GM21515 (cell line): ENCODE data around the gene NUAK1.

Source experiments
- ATAC-seq: cut with Tn5 transposase; IDR thresholded peaks from one replicate; pipeline ENCODE4 v1.9.1; 2021; ENCODE audit not compliant: unreplicated experiment

NUAK1 gene

DNA sequence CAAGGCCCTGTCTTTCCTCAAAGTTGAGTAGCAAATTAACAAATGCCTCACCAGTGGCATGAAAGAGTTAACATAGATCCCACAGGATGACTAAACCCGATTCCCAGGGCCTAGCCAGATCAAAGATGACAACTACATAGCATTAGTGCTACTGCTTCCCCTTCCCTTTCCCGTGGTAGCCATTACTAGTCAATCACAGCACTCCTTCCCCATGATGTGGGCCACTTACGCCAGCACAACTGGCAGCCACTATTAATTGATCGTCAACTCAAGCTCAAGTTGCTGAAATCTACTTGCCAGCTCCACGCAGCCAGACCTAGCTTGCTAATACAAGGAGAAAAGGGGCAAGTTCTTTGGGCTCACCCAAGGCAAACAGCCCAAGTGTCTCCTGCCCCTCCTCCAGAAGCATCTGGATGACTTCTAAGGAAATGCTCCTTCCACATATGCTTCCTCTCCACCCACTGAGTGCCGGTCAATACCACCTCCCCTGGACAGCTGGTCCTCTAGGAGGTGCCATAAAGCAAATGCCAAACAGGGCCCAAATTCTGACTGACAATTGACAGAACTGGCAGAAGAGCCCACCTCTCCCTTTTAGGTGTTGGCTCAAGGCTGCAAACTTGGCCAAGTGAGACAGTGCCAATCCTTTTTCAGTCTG lies 72.6 kb downstream of the NUAK1 start:
- ATAC-seq, result no peak

GRCh38 chr12:106065506-106065905 lies 73.2 kb downstream of the NUAK1 start:
- no peak for ATAC-seq

- ATAC-seq, result no peak
Measured at GRCh38 chr12:106064721-106065021, 74.1 kb downstream of the NUAK1 start.

- no peak for ATAC-seq
Measured at GRCh38 chr12:106063826-106064720, 74.7 kb downstream of the NUAK1 start.

DNA sequence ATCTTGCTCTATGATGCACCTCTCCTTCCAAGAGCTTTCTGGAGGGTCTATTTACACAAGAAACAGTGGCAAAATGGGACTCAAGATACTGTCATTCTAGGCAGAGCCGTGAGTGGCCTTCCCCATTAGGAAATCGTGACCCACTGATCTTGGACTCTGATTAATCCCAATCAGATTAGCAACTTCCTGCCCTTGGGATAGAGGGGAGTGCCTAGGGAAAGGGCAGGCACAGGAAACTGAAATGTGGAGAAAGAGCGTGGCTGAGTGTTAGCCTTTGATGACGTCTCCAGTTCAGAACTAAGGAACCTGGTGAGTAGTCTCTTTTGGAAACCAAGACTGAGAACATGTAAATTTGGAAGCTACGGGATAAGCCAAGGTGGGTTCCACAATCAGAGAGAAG lies 76.1 kb downstream of the NUAK1 start:
- ATAC-seq, result no peak

GRCh38 chr12:106058256-106059182 lies 80.2 kb downstream of the NUAK1 start:
- no peak for ATAC-seq

DNA sequence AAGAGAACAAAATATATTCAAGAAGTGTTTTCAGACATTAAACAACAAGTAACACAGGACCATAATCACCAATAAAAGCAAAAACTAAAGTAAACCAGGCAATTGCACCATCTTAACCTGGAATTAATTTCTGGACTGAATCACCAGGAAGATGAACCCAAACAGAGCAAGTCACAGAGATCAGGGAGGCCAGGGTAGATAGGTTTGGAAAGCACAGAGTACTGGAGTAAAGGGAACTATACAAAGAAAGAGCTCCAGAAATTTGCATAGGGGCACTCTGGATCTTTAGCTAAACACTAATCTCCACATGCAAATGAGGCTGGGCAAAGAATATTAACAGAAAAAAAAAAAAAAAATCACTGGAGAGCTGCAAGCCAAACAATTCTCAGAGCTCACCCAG lies 84.7 kb downstream of the NUAK1 start:
- no peak for ATAC-seq

DNA sequence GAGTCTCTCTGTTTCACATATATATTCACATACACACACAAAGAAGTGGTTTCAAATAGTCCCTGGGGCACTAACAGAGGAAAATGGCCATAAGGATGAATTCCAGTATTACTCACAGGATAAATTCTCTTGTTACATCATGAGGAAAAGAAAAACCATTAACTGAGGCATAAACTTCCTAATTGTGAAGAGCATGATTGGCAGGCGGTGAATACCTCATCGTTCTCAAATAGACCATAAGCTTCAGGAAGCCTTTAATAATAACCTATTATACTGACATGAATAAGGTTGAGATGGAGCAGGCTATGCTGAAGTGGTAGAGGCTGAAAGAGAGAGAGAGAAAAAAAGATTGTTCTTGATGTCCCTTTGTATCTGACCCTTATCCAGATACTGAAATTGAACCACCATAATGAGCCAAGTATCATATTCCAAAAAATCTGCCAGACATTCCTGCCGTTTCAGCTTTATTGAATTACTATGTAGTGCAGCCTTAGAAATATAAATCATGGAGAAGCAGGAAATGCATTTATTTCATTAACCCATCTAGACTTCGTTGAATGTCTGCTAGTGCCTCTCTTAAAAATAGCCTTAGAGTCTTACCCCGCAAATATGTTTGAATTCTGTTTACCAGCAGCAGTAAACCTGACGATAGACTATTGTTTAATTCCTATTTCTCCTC lies 86.8 kb downstream of the NUAK1 start:
- no peak for ATAC-seq

DNA sequence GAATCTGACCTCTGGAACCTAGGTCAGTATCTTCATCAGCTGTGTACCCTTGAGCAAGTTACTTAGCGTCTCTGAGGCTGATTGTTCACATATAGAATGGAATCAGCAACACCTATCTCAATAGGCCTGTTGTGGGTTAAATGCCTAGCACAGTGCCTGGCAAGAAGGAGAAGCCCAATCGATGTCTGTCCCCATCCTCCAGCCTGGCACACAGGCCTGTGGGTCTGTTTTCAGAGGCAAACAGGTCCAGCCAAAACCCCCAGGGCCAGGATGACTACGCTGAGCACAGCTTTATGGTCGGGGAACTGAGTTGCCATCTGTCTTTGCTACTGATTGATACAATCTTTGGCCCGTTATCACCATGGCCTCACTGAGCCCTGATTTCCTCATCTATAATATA lies 89.2 kb downstream of the NUAK1 start:
- ATAC-seq, result no peak

DNA sequence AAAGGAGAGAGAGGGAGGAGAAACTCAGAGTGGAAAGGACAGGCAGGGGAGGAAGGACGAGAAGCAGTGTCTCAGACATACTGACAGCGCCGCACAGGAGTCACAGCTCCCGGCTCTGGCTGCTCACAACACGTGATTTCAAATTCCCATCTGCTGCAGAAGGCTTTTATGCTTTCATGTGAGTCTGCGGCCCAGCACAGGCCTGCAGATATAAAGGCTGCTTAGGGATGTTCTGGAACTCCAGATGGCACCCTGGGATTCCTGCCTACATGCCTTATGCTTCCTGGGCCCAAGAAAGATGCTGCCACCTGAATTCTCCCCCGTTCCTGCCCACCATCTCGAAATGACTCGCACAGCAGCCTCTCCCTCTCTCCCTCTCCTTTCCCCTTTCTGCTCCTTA lies 89.6 kb downstream of the NUAK1 start:
- no peak for ATAC-seq

DNA sequence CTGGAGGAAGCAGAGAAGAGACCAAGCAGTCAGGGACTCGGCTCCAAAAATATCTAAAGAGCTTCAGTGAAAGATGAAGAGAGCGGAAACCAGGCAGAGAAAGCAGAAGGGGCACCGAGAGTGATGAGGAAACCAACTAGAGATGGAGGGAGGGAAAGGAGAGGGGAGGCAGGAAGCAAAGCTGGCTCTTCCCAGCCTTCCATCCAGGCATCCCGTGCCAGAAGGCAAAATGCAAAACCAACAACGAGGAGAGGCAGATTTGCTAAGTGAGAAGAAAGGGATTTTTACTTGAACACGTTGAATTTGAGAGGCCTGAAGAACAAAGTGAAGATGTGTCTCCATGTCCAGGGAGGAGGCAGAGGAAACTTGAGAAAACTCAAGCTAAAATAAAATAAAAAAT lies 90.1 kb downstream of the NUAK1 start:
- no peak for ATAC-seq

GRCh38 chr12:106048016-106048415 lies 90.7 kb downstream of the NUAK1 start:
- no peak for ATAC-seq

GRCh38 chr12:106046947-106047346 lies 91.8 kb downstream of the NUAK1 start:
- ATAC-seq, result no peak

DNA sequence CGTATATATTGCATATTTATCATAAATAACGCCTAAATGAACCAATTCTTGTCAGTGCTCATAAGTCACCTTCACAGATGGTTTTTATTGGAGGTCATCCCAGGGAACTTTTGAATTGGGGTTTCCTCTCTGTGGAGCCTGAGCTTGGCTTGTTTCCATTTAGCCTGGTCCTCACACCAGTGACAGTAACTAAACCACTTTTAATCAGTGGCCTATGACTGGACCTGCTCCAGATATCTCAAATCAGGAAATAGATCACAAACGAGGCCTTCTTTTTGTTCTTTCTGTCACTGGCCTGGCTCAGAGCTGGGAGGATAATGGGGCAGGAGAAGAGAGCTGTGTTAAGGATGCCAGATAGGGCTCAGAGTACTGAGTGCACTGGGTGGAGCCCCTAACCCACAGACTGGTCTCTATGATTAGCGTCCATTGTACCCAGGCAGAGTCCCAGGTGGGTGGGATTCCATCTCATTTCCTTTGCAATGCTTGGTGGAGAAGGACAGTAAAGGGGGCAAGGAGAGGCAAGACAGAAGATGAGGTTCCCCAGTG lies 92.4 kb downstream of the NUAK1 start:
- ATAC-seq, result no peak

DNA sequence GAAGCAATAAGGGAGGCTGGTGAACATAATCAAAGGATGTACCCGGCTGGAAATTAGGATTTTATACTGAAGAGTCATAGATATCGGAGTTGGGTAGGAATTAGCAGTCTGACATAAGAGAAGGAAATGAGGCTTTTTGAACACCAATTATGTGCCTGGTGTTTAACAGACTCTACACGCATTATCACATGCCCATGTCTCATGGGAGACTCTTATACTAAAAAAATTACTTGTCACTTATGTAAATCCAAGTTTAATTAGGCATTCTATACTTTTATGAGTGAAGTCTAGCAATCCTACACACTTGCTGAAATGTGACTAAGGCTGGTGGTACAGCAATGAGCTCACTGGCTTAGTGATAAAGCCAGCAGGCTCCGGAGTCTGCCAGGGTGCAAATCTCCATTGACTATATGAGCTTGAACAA lies 93.5 kb downstream of the NUAK1 start:
- ATAC-seq, result no peak

DNA sequence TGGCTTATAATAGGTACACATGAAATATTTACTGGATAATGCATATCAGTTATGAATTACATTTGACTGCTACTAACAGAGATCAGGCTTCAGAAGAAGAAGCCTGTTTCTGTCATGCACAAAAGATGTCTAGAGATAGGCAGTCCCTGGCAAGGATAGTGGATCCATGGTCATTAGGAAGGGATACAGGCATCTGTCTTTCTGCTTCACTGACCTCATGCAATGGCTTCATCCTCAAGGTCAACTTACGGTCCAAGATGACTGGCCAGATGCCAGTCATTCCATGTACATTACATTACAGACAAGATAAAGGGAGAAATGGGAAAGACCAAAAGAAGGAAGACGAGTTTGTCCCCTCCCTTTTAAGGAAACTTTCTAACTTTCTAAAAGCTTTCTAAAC lies 94.0 kb downstream of the NUAK1 start:
- ATAC-seq, result no peak

DNA sequence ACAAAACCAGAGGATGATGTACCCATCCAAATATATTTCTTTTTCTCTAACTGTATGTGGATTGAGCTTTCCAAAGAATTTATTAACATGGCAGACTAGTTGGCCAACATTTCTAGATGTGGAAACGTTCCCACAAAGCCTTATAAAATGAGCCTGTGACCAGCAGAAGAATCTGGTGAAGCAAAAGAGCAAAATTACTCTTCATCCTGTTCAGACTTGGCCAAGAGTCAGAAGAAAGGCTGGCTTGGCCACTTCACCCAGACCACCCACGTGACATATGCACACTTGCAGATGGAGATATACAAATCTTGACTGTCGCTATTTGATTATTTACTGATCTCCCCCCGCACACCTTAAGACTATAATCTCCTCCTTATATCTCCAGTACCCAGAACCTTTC lies 96.7 kb downstream of the NUAK1 start:
- ATAC-seq, result no peak

DNA sequence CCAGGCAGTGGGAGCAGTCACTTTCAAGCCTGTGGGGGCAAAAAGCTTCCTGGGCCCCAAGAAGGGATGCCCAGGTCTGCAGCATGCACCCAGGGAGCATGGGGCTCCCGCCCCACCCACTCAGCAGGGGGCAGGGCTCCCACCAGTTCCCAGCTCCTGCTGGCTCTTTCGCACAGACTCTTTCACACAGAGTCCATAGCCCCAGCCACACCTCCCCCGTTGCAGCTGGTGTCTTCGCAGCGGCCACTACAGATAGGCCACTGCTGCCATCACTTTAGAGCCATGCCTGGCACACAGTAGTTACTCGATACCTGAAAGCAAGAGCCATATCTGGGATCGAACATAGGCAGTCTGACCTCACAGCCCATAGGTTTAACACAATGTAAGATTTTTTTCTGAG lies 98.2 kb downstream of the NUAK1 start:
- ATAC-seq, result no peak

GRCh38 chr12:106039646-106040404 lies 98.9 kb downstream of the NUAK1 start:
- no peak for ATAC-seq

DNA sequence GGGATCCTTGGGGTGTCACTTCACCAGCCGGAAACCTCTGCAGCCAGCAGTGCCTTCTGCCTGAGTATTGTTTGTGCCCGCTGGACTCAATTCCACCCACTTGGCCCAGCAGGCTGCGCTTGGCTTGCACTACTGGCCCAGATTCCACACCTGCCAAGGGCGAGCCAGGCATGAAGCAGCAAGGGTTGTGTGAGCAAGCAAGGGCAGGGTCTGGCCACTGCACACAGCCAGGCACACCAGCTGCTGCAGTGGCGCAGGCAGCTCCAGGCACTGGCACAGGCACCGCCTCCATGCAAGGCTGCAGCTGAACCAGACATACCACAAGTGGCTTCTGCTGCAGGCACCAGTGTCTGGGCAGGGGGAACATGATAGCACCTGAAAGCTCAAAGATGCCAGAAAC lies 99.5 kb downstream of the NUAK1 start:
- no peak for ATAC-seq
